HL-60/S4 treated with phorbol 12-myristate 13-acetate at 8.2 ng/mL for 4 days and 3 days (cell line): ENCODE data around the gene KCNMA1.

Experiments used
- in situ Hi-C: fragments of 300-500 bp; cut with MboI; formaldehyde crosslinking; loops from 2 replicates; pipeline ENCODE4 v1.15.0; 2022; ENCODE audit warnings: low sequenced_read_pairs

Gene KCNMA1

DNA sequence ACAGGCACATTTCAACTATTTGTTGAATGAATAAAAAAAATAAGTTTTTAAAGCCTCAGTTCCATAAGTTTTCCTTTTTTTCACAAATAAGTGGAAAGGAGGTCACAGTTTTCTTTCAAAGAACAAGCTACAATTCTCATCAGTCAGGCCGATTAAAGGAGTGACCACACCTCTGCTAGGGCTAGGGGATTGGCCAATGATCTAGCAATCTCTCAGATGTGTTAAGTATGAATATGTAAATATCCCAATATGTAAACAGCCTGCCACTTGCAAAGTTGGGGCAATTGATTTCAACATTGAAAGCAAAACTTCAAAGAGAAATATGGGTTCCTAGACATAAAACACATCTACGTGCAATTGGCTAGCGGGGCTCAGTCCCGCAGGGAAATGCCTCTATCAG is 614.9 kb downstream of the KCNMA1 start:
- in situ Hi-C loops = no loop called here

DNA sequence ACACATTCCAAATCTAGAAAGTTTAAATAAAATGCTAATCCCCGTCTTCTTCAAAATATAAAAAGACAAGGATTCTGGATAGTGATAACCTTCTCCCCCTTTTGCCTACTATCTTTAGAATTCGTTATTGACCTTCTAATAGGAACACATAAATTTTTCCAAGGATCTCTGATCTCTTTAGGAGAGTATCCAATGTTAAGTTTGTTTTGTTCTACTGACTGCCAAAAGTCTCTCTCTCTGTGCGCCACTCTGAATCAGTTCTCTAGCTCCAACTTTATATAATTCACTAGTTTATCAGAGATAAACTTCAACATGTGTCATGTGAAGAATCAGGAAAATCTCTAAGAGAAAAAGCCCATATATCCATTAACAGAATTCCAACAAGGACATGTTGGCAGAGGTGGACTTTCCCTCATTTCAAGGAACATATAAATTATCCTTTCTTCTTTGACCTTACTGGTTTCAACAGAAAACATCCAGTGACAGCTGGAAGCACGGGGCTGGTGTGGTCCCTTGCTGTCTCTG is 615.6 kb downstream of the KCNMA1 start:
- in situ Hi-C loops = no loop called here

DNA sequence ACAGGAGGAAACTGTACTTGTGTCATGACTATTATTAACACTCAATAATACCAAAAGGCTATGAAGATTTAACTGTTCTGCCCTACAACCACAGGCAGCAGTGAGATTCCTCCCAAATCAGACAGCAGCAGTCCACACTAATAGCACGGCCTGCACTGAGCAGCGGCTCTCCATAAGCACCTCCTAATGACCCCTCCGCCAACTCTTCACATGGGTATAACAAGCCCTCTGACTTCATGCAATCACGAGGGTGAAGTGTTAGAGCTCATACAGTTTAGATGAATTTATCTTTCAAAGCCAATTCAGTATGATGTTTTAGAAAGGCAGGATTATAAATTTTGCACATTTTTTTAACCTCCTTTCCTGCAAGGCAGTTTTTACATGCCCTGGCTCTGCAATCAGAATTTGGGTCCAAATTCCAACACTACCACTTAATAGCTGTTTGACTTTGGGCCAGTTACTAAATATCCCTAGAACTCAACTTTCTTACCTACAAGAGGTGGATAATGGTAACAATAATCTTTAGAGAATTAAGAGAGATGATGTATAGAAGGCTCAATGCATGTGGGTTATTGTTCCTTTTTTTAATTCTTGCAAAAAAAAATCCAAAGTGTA is 617.1 kb downstream of the KCNMA1 start:
- in situ Hi-C loops = no loop called here

DNA sequence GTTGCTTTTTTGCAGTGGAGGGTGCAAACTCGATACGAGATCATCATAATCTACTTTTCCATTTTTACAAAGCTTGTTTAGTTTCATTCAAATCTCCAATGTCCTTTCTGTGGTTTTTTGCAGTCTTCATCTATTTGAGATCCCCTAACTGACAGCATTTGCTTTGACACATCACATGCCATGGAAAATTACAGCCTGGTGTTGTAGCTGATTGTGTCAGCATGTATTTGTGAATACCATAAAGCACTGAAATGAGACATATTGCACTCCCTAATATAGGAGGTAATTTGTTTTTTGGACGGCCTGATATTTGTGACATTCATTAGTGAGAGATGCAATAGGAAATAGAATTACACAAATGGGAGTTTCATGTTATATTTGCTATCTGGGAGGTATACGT is 620.8 kb downstream of the KCNMA1 start:
- in situ Hi-C loops = no loop called here

DNA sequence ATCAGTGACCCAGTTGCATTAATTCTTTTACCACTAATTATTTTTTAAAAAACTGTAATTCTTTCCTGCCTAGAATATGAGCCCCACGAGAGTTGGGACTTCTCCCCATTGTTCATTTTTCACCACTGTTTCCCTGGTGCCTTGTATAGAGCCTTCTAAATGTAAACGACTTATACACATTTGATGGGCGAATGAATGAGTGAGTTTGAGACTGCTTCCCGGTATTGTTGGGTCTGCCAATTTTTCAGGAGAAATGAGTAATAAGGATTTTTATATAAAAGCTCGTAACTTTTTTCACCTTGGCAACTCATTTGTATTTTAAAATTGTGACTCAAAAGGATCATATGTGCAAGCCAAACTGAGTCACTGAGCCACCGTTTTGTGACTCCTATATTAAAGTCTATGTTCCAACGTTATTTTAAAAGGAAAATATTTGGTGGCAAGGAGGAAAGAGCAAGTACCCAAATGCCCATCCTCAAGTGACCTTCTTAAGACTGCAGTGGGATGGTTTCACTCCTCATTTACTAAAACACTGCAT is 621.3 kb downstream of the KCNMA1 start:
- in situ Hi-C loops = no loop called here

DNA sequence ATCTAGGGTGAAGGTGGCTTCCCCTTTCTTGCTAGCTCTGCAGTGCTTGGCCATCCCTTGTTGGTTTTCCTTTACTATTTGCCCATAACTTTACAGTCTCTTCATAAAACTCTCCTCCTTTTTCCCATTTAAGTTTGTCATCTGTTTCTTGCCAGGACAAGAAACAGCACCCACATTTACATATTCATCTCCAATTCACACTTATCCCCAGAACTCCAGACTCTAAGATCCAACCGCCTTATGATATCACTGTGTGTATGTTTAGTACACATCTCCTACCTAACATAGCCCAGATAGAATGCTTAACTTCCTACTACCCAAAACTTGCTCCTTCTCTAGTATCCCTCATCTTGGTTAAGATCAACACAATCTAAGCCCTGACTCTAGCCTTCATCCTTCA is 622.2 kb downstream of the KCNMA1 start:
- in situ Hi-C loops = no loop called here

DNA sequence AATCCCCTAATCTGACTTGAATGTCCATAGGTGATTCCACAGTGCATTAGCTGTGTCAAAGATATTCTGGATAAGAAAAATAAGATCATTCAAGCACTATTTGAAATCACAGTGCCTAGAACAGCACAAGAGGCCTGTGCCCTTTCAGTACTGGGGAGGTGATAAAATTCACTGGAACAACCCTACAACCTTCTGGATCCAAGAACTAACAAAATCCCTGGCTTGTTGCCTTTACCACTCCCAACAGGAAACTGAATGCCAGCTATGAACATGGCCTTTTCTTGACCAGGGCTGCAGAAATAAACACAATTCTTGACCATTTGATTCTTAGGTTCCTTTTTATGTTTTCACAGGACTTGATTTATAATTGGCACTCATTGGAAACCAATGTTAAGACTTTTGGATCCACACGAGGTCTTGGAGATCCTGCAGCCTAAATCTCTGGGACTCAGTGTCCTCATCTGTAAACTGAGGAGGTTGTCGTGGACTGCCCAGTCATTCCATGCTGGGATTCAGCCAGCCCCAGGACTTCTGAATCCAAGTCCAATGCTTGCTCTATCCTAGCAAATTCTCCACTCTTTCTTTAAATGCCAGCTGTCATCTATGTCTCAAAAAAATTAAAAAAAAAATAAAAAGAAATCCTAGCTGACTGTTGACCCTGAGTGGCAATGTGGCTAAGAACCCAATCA is 624.7 kb downstream of the KCNMA1 start:
- in situ Hi-C loops = no loop called here

DNA sequence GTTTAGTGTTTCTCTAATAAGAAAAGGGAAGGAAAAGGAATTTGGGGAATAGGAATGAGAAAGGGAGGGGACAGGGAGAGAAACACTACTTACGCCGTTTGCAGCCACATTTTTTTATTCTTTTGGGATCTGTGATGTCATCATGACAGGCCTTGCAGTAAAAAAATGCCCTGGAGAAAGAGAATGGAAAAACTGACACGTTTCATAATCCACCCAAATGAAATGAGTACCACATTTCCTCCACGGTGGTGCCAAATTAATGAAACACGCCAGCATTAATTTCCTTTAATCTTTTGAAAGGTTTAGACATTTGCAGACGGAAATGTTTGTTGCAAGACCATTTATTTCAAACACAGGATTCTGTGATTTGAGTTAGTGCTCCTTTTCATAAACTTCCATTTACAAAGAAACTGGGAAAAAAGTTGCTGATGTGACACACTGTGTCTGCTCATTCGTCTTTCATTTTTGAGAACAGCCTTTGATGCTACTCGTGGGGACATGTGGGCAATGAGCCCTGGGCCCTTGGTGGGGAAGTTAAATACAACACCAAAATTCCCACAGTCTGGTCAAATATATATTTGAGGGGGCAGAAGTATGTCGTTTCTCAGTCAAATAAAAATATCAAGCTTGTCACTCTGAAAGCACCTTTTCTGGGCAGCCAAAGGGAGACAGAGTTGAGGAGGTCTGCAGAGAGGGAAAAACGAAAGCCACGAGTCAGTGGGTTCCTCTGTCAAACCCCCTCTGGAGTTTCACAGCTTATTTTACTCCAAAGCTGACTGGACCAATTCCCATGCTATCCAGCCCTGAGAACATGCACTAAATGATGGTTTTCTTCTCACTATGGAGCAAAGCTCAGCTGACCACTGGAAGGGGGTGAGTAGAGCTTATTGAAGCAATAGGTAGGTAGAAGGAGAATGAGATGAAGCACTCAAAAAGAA is 625.5 kb downstream of the KCNMA1 start:
- in situ Hi-C loops = no loop called here

DNA sequence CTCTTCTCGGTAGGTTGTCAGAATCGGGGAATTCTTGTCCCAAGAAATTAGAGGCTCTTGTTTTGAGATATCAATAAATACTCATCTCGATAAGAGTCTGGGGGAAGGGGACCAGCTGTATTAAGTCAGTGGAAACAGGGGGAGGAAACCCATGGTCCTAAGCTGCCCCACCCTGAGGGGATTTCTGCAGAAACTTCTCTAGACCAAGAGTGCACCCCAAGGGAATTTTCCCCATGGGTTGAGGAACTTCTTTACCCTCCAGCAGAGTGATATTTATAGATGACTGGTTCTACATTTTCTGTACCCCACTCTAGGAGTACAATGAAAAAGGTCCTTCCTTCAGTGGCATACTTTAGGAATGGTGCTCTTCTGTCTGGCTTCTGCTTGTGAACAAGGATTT is 627.2 kb downstream of the KCNMA1 start:
- in situ Hi-C loops = no loop called here

DNA sequence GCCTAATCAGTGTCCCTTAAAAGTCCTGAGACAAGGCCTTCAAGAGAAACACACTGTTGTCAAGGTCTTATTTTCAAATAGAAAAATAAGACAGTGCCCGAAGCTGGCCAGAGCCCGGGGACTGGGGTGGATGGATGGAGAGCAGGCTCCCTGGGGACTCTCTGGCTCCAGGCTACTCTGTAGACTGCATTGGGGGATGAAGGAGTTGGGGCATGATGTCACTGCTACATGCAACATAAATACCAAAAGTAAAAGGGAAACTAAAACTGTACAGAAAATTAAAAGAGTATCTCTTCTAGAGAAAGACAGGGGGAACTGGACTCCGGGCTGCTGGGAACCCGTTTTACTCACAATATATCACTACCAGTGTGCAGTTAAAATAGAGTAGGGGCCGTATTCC is 629.8 kb downstream of the KCNMA1 start:
- in situ Hi-C loops = no loop called here

DNA sequence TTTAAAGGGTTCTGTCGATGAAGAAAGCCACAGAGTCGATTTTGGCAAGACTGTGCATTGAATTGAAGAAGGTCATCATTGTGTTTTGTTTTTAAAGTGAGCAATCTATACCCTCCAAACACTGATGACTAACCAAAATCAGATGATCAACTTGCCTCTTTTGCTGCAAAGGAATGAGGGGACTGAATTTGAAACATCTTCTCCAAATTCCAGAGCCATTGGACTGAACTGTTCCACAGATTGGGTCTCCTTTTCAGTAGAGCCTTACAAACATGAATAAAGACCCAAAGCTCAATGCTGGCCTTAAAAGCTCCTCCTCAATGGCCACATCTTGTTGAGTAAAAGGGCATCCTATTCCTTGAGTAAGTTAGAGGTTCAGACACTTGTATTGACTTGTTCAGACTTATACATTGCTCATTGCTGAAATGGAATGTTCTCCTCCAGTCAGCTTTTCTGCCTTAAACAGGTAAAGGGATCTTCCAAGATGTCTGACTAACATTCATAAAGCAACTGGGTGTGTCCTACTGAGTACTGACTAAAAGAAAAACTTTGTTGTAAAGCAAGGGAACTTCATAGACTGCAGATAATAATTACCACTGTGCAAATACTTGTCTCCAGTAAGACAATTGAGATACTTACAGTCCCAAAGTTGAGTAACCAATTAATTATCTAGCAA is 630.6 kb downstream of the KCNMA1 start:
- in situ Hi-C loops = no loop called here

DNA sequence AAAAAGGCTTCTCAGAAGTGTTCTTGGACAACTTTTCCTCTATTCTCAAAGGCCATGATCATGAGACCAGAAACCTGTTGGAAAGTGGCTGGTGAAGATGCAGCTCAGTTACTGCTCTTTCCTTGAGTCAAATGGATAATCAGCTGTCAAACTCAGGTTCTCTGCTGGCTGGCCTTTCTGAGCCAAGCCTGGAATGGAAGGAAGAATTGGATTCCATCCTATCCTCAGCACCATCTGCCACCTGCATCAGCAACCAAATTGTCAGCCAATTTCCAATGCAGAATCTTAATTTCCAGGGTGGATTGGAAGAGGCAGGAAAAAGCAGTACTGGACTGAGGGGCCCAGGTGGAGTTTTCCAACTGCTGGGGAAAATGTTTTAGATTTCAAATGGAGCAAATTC is 631.7 kb downstream of the KCNMA1 start:
- in situ Hi-C loops = no loop called here

DNA sequence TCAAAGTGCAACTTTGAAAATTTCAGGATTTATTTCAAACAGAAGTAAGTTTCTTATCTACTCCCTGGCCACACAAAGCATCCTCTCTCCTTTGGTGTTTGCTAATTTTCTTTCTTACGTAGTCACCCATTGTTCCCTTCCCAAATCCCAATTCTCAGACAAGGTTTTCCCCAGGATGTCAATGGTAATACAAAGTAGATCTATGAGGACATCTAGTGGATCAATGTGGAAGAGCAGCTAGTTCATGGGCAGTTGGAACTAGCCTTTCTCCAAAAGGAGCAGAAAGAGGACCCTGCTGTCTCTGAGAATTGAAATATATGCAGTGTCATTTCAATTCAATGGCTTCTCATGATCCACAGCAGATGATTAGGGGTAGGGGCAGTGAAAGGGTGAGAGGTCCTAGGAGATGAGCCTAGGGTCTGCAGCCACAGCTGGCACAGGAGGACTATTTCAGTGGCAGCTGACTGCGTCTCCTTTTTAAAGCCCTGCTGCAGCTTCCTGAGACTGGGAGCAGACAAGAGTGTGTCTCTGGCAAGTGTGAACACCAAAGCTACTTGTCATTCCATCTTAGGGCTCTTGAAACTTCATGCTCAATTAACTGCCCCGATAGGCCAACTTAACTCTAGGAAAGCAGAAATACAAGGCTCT is 632.6 kb downstream of the KCNMA1 start:
- in situ Hi-C loops = no loop called here

DNA sequence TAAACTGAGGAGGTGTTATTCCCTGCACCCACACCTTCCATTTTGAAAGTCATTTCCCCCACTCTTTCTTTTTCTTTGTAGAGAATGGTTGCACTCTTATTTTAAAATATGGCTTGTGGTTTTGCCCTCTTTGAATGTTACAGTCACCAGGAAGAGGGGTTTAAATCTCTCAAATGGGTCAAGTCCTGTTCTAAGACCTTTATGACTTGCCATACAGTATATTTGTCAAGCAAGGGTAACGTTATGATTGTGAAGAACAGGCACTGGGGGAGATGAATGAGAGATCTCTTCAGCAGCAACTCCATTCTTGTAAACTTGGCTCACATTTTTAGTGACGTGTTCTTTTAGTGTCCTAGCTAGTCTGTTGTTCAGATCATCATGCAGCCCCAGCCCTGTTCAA is 634.7 kb downstream of the KCNMA1 start:
- in situ Hi-C loops = no loop called here

DNA sequence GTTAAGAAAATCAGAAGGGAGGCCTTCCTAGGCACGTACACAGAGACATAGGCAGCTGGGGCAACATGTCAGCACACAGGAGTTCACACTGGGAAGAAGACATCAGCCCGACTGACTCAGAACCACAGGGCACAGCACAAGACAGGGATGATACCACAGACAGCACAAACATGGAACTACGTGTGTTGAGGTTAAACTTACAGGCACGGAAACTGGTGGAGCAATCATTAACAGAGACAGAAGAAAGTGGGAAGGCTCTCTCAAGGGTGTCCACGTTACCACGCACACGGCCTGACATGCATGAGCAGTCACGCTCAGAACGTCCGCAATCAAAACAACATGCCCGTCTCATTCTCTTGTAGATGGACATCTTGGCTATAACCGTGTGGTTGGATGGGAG is 636.4 kb downstream of the KCNMA1 start:
- in situ Hi-C loops = no loop called here

DNA sequence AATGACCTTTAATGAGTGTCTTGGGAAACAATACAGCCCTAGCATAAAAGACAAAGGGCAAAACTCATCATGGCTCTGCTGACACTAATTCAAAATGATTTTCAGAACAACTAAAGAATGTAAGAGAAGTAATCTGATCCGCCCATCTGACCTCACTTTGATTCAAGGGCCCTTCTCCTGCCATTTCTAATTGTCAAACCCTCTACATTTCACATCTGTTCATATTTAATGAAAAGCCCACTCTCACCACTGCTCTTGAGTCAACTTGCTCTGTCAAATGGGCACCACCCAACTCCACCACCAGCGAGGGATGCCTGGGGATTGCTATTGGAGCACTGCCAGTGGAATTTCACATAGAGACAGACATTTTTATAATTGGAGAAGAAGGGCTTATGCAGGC is 639.2 kb downstream of the KCNMA1 start:
- in situ Hi-C loops = no loop called here

DNA sequence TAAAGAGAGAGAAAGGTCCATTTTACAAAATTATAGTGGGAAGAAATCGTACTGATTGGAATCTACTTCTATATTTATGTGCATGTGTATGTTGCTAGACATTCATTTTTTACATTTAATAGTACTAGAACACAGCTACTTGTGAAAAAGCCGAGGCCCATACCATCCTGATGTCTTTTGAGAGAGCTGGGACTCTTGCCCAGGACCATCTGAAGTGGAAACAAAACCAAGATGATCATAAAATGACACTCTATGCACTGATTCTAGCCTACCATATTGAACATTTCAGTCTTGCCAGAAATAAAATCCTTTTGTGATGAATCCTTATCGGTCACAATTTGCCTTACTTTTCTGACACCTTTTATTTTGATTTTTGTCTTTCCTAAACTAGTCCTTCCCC is 640.0 kb downstream of the KCNMA1 start:
- in situ Hi-C loops = no loop called here

DNA sequence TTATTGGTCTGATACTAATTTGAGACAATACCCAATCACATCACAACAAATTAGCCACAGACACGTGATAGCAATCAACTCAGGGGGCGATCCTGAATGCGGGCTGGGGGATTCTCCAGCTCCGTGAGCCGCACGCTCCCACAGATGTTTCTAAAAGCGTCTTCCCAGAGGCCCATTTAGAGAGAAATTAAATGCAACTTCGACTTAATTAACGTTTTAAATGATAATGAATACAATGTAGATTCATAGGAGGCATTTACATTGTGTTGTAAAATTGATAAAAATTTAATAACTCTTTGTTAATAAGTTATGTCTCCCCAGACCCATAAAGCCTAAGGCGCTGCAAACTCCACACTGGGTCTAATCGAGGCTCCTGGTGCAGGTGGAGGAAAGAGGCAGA is 642.6 kb downstream of the KCNMA1 start:
- in situ Hi-C loops = no loop called here

DNA sequence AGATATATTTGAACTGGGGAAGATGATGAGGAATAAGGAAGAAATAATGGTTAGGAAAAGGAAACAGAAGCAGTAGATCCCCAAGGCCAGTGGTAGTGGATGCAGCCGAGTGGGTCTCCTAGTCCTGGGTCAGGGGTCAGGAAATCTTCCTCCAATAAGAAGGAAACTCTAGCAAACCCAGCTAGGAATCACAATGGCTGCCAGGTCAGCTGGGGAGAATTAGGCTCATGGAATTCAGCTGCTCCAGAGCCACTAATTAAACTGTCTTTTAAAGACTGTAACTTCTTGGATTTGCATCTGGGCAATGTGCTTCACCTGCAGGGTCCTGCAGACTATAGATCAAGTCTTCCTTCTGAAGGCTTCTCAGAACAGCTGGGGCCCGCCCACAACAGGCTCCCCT is 644.4 kb downstream of the KCNMA1 start:
- in situ Hi-C loops = no loop called here

DNA sequence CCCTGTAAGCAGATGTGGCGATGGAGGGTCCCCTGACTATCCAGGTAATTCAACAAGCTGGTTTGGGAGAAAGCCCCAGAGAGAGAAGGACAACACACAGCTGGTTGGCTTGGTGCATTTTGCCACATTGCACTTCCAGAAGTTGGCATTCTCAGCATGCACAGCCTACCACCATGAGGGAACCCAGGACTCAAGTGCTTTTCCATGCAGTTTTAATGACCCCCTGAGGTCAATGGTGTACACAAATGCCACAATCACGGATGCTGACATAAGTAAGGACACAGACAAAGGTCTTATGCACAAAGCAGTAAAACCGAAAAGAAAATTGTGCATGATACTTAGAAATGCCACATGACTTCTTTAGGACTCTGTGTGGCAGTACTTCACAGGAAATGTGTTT is 645.1 kb downstream of the KCNMA1 start:
- in situ Hi-C loops = no loop called here
